HG03103 (cell line): ENCODE data around the gene MRPL50.

Source experiments
- ATAC-seq: cut with Tn5 transposase; IDR thresholded peaks from one replicate; pipeline ENCODE4 v1.9.1; 2021; ENCODE audit warnings: low read depth; ENCODE audit not compliant: unreplicated experiment

MRPL50 gene

DNA sequence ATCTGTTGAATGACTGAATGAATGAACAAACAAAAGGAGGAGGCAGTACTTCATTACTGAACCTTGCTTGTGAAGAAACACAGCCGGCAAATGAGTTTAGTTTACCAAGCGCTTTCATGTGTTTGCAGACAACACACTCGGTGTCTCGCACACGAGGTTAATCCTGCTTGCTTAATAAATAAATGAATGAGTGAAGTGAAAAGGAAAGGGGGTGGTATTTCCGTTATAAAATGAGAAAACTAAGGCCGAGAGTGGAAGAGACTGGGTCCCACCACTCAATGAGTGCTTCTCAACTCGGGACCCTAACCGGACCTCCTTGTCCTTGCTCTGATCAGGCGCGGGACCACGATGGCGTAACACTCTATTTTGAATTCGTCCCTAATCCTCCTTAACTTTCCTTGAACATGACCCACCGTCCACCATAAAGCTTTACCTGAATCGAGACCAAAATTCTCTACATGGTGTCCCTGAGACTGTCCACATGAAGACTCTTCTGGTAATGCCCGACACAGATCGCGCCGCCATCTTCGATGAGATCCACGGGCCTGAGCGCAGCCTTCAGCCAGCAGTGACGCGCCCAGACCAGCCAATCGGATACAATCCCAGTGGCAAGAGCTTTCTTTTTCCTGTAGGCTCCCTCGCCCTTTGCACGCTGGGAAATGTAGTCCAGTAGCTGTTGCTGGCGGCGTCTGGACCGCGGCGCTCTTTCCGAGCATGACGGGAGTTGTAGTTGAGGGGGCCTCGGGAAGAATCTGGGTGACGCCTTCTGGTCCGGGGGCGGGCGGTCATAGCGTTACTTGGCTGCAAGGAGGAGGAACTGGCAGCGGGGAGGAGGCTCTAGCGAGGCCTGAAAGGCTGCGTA lies at the start of gene MRPL50, which contains the start of gene ZNF189:
MRPL50 (minus strand) TSS at position 551 of the 862 bp plus-strand sequence; CDS start at position 525, 26 bp downstream.
ZNF189 (plus strand) TSS at position 784 of the 862 bp plus-strand sequence. CDS start 306 bp downstream, outside the sequence.
- ATAC-seq = peak; percentile 98

DNA sequence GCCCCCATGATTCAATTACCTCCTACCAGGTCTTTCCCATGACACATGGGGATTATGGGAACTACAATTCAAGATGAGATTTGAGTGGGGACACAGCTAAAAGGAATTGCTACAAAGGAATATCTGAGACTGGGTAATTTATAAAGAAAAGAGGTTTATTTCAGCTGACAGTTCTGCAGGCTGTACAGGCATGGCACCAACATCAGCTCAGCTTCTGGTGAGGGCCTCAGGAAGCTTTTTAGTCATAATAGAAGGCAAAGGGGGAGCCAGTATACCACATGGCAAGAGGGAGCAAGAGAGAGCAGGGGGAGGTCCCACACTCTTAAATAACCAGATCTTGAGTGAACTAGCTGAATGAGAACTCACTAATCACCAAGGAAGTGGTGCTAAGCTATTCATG lies 48.3 kb upstream of the MRPL50 start:
- ATAC-seq = no peak

- ATAC-seq = no peak
Measured at GRCh38 chr9:101445353-101446029, 47.1 kb upstream of the MRPL50 start.

DNA sequence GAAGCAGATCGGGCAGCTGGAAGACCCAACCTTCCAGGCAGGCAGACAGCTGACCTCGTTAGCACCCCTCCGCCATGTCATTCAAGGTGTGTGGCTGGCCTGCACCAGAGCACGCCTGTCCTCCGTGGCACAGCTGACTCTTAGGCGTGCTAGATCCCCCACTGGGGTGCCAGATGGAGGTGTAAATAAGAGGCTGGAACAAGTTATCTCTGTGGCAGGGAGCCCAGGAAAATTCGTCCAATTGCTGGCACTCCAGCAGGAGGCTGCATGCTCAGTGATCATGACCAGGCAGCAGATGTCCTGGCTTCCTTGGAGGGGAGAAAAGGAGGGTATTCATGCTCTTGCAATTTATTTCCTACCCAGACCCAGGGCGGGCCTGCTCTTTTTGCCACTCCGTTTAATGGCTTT lies 45.0 kb upstream of the MRPL50 start:
- ATAC-seq = no peak

DNA sequence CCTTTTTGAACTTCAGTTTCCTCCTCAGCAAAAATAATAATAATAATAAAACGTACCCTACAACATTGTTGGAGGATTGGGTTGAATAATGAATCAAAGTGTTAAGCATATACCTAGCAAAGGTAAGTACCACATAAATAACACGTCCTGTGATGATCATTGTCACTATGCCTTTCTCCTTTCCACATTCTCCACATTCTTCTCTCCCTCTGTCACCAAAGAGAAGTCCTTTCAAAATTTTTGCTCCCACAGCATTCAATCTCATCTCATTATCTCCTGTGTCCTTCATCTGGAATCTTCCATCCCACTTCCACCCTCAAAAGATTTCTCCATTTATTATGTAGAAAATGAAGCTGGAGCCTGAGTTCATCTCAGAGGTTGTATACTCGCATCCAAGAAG lies 44.3 kb upstream of the MRPL50 start:
- no peak for ATAC-seq

DNA sequence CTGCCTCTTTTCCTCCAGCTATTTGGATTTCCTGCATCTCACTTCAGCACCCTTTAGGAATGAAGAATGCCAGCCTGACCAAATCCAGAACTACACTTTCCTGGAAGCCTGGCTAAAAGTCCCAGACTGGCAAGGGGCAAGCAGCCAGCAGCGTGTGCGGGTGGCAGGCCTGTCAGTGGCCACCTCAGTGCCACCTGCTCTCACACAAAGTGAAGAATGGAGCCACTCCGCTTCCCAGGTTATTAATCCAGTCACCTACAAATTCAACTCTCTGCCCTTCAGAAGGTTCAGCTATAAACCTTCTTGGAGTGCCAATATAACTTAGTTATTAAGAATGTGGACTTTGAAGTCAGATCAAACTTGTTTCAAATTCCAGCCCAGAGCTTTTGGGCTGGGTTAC lies 43.9 kb upstream of the MRPL50 start:
- no peak for ATAC-seq

GRCh38 chr9:101440714-101441230 lies 42.4 kb upstream of the MRPL50 start:
- no peak for ATAC-seq

DNA sequence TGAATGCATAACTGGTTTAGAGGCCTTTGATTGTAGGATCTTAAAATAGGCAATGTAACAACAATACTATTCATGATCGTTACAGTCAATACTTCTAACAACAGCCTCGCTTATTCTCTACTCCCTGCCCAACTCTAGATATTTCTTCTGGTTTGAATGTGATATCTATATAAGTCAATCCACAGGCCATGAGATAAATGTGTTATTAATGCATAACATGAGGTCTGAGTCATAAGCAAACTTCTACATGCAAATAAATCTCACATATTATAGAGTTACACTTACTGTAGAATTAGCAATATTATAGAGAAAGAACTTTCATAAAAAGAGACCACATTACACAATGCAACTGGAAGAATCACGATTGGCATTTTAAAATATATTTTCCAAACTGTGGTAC lies 40.1 kb upstream of the MRPL50 start:
- no peak for ATAC-seq

DNA sequence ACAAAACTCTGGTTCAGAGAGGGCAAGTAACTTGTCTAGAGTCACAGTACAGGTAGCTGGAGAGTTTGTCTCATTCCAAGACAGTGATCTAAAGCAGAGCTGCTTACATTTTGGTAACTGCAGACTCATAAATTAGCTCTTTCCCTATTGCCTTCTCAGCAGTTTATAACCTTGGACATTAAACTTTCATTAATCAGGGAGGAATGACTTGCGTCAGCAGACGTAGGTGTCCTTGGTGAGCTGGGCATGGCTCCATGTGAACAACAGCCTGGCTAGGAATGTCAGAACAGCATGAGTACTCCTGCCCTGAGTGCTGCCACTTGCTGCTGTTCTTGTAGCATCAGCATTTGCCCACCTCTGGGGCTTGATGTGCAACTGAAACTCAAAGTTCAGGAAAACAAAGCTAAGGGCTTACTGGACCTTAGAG lies 39.4 kb upstream of the MRPL50 start:
- ATAC-seq = no peak

GRCh38 chr9:101435601-101436079 lies 37.2 kb upstream of the MRPL50 start, which contains the start of gene ALDOB:
Gene ALDOB, minus strand, starts transcription at chr9:101435774. Its CDS starts 4,887 bp downstream, at chr9:101430887.
- no peak for ATAC-seq

DNA sequence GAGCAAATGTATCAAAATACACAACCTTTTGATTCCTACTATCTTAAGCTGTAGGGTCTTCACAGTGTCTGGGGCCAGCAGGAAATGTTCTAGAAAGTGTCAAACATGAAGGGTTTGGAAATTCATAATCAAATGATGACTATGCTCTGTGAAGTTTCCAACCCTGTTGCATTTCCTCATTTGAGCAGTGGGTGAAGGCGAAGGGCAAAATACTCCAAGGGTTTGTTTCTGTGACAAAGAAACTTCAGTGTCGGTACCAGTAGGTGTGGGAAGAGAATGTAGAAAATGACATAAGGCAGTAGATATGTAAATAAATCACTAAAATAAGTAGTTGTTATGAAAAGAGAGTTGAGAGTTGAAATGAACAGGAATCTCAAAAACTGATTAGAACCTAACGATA lies 36.6 kb upstream of the MRPL50 start:
- ATAC-seq = no peak

GRCh38 chr9:101433229-101433628 lies 34.8 kb upstream of the MRPL50 start:
- no peak for ATAC-seq

- no peak for ATAC-seq
Measured at GRCh38 chr9:101432740-101433139, 34.3 kb upstream of the MRPL50 start.

GRCh38 chr9:101432171-101432570 lies 33.8 kb upstream of the MRPL50 start:
- ATAC-seq = no peak

- no peak for ATAC-seq
Measured at GRCh38 chr9:101429736-101430135, 31.3 kb upstream of the MRPL50 start.

DNA sequence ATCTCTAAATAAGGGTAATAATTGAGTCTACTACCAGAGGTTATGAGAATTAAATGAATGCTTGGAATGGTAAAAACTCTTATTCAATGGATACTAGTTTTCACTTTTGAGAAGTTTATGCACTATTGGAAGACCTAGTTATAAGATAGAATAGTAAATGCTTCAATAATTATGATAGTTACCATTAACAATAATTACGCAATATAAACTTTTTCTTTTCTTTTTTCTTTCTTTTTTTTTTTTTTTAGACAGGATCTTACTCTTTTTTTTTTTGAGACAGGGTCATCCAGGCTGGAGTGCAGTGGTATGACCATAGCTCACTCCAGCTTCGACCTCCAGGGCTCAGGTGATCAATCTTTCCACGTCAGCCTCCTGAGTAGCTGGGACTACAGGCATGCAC lies 30.5 kb upstream of the MRPL50 start:
- no peak for ATAC-seq

GRCh38 chr9:101427957-101428655 lies 29.7 kb upstream of the MRPL50 start:
- ATAC-seq = peak; percentile 54

DNA sequence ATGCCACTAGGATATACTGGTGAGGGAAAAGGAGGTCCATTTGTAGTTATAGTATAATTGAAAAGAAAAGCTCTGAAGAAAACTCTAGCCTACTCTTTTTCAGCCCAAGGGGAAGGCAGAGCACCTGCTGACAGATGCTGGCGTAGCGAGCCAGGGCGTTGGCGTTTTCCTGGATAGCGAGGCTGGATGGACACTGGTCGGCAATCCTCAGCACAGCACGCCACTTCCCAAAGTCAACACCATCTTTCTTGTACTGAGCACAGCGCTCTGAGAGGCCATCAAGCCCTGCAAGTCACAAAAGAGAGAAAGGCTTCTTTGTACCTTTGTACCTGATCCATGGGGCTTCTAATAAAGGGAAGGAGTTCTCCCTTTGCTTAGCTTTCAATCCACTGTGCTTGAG lies 28.9 kb upstream of the MRPL50 start:
- no peak for ATAC-seq

DNA sequence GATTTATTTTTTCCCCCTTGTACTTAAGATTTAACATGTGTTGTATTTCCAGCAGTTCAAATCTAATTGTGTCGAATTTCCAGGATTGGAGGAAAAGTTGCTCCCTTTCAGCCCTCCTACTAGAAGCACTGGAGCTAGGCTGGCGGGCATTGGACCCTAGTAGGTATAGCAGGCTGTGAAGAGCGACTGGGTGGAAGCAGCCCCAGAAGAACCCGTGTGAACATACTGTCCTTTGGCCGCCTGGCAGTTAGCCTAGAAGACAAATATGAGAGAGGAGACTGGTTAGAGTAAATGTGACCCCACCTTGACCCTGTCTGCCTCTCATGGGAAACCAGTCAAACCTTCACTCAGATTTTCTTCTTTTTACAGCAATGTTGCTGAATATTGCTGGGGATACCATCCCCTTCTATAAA lies 23.2 kb upstream of the MRPL50 start:
- ATAC-seq = no peak

DNA sequence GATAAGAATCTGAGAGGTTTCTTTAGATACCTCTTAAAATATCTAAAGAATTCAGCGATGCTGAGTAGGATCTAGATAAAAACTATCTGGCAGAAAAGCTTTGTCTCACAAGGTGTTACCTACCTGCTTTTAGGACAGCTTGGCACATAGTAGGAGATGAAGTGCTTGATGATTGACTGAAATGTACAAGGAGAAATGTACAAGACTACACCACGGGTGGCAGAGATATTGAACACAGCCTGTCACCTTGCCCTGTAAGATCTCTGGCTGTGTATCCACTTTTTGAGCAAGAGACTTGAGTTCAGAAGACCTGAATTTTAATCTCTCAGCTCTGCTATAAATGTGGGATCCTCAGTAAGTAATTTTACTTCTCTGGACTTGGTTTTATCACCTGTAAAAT lies 21.4 kb upstream of the MRPL50 start:
- no peak for ATAC-seq
